ENCODE measurements around the gene NSL1.

- TF ChIP-seq EZH2 (IDR thresholded peaks at IDR 0.05; ENCODE audit: insufficient read depth, poor library complexity, severe bottlenecking), result no peak
- no peak for TF ChIP-seq EZH2phosphoT487 (IDR thresholded peaks at IDR 0.05; ENCODE audit: insufficient read depth, low read depth)
Observed at GRCh38 chr1:212738330-212738729, 53.2 kb downstream of the NSL1 start.

Measured in GM23248 (cell line).